ENCODE measurements around the gene EHBP1.

The EHBP1 gene

DNA sequence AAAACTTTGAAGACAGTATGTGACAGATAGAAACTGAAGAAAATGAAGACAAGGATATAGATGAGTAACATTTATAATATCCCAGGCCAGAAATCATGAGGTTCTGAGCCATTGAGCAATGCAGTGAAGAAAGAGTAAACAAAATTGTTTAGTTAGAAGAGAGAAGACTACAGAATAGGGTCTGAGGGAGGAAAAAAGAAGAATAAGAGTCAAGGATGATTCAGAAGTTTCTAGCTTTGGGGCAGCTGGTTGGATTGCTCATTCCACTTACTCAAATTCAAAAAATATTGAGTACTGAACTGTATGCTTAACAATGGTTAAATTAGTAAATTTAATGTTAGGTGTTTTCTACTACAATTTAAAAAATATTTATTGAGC is 190.1 kb downstream of the EHBP1 start:
- no peak for DNase-seq

DNA sequence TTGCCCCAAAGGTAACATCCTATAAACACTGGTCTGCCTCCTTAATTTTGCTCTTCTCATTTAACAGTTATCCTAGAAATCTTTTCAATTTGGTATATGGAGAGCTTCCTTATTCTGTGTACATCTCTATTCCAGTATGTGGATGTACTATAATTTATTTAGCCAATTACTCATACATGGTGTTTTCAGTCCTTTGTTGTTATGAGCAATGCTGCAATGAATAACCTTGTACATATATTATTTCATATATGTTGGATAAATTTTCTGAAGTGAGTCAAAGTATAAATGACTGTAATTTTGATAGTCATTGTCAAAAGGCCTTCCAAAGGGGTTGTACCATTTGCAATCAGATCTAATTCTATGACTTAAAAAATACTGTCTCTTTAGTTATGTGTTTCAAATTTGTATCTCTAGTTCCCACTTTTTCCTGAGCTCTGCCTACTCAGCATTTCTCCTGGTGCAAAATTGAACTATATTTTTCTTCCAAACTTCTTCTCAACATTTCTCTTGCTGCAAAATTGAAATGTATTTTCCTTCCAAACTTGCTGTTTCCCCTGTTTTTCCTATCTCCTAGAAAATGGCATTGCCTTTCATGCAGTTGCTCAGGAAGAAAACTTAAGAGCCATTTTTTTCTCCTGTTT is 191.8 kb downstream of the EHBP1 start:
- no peak for DNase-seq

DNA sequence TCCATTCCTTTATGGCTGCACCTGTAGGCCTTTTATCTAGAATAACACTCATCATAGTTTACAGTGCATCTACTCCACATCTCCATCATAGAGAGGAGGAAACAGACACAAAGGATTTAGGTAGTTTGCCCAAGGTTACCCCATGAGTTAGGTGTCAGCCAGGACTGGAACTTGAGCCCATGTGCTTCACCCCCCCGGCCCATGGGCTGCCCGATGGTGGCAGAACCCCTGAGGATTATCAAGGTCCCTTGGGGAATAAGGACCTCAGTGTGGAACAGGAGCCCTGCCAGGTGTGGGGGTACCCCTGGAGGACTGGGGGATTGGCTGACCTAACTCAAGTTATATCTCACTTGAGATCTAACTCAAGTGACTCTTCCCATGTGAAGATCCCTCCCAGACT is 198.8 kb downstream of the EHBP1 start:
- DNase-seq = no peak

DNA sequence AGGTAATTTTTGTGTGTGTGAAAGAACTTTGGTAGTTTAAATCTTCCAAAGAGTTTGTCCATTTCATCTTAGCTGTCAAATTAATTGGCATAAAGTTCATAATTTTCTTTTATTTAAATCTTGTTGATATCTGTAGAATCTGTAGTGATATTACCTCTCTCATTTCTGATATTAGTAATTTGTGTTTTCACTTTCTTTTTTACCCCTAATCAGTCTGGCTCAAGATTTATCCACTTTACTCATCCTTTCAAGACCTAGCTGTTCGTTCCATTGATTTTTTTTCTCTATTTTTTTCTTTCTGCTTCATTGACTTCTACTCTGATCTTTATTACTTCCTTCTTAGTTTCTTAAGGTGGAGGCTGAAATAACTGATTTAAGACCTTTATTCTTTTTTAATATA is 202.6 kb downstream of the EHBP1 start:
- no peak for DNase-seq

DNA sequence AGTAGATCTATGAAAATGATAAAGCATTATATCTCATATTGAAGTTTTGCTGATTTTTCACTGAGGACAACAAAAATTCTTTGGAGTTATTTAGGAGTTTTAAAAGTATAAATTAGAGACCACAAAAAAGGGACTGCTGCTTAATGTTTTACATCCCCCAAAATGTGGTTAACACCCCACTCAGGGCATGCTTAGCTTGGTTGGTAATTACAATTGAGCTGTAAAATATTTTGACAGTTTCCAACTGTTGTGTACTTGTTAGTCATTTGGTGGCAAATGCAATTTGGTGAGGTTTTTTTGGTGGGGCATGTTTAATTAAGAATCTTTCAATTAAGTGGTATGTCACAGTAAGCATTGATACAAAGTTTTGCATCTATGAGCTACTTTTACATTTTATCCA is 207.8 kb downstream of the EHBP1 start:
- DNase-seq = no peak

DNA sequence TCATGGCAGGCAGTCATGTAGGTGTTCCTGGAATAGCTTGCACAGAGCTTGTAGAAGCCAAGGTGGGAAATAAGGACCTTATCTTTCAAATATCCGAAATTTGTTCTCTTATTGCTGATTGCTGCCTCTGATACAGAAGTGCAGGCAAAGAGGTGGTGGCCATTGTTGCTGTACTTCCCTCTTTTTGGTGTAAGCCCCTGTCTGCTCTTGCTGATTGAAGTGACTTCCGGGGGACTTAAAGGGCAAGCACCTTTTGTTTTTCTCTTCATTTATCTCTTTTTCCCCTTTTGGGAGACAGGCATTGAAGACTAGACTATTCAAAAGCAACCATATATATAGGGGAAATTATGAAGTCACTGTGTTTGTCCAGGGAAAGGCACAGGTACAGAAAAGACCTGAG is 213.5 kb downstream of the EHBP1 start:
- DNase-seq = no peak

DNA sequence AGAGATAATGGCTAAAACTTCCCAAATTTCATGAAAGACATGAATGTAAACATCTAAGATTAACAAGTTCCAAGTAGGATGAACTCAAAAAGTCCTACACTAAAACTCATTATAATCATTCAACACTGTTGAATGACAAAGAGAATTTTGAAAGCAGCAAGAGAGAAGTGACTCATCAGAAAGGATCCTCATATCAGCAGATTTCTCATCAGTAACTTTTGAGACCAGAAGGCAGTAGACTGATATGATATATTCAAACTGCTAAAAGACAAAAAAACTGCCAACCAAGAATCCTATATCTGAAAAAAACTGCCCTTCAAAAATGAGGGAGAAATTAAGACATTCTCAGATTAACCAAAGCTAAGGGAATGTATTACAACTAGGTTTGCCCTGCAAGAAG is 214.6 kb downstream of the EHBP1 start:
- DNase-seq = no peak

DNA sequence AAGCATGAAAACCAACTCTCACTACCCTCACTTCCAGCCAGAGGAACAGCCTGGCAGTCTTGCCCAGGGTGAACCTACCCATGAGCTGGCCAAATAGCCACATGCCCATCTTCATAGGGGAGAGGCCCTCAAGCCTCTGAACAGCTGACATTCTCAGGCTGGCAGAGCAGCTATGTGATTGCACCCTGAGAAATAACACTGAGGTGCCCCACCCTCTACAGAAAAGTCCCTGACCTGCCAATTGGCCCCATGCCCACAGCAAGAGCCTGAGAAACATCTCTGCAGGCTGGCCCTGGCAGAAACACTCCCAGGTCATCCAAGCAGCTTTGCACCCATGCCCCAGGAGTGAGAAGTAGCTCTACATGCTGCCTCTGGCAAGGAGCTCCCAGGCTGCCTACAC is 217.7 kb downstream of the EHBP1 start:
- DNase-seq = no peak

DNA sequence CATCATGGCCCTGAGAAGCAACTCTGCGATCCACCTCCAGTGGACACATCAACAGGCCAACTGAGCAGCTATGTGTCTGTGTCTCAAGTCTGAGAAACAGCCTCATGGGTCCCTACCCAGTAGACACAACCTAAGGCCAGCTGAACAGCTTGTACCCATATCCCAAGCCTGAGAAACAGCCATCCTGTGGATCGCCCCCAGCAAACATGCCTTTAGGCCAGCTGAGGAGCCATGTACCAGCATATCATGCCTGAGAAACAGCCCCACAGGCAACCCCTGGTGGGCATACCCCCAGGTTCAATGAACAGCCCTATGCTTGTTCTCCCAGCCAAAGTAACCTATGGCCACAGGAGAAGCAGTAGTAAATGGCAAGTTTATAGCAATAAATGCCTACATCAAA is 218.4 kb downstream of the EHBP1 start:
- no peak for DNase-seq

DNA sequence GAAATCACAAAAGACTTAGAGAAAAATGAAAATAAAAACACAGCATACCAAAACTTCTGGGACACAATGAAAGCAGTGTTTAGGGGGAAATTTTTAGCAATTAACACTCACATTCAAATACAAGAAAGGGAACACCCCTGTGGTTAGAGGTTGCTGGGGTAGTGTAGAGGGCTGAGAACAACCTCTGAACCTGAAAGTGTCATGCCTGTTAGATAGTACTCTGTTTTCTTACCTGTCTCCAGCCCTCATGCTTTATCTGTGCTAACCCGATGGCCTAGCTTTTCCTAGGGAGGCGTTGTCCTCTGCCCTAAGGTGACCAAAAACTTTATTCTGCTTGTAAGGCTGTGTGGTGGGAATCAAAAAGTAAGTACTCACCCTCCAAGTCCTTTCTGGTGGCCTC is 222.5 kb downstream of the EHBP1 start:
- DNase-seq = no peak

DNA sequence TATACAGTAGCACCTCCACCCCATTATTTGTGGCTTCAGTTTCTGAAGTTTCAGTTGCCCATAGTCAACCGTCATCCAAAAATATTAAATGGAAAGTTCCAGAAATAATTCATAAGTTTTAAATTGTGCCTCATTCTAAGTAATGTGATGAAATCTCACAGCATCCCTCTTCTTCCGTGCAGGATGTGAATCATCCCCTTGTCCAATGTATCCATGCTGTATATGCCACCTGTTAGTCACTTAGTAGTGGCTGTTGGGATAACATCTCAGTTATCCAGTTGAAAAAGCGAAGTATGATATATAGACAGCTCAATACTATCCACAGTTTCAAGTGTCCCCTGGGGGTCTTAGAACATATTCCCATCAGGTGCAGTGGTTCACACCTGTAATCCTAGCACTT is 226.0 kb downstream of the EHBP1 start:
- DNase-seq = no peak

DNA sequence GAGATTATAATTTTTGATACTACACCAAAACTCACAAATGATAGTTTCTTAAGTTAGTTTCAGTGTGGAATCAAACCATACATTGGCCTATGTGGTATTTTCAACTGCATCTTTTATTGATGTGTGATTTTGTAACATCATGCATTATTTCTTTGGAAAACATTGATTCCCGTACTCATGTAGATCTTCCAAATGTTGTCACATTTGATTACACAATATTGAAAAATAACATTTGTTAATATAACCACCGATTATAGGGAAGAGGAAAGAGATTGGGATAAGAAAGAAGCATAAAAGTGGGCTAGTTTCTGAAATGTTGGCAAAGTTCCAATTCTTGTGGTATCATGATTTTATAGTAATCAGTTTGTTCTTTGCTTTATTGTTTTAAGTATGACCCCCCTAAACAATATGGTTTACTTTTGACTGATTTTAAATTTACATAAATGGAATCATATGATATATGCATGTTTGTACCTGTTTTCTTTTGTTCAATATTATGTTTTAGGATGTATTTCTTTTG is 227.9 kb downstream of the EHBP1 start:
- no peak for DNase-seq

DNA sequence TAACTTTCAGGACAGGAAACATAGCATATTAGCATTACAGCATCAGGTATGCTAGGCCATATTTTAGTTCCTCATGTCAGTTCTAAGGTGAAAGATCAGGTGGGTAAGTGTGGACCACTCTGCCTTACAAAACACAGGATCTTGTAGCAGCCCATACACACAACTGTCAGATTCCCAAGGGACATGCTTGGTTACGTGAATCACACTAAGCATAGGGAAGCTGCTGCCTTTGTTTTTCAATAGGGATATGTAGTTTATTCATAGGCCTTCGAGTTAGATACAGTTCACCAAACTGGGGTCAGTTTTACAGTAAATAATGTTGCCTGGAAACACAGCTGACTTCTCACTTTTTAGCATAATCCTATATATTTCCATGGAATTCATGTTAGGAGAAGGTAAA is 229.0 kb downstream of the EHBP1 start:
- no peak for DNase-seq

DNA sequence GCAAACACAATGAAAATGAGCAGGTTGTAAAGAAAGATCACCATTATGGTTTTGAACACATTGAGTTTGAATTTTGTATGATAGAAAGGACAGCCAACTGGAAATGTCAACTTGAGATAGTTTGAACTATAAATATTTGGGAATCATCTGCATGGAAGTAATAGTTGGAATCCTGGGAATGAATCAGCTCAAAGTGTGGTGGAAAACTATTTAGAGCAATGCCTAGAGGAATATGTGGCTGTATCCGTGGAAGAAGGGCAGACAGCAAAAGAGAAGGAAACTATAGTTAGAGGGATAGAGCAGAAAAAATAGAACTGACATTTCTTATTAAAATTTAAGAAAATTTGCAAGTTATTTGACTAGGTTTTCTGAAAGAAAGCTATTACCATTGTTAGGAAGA is 232.6 kb downstream of the EHBP1 start:
- DNase-seq = no peak

DNA sequence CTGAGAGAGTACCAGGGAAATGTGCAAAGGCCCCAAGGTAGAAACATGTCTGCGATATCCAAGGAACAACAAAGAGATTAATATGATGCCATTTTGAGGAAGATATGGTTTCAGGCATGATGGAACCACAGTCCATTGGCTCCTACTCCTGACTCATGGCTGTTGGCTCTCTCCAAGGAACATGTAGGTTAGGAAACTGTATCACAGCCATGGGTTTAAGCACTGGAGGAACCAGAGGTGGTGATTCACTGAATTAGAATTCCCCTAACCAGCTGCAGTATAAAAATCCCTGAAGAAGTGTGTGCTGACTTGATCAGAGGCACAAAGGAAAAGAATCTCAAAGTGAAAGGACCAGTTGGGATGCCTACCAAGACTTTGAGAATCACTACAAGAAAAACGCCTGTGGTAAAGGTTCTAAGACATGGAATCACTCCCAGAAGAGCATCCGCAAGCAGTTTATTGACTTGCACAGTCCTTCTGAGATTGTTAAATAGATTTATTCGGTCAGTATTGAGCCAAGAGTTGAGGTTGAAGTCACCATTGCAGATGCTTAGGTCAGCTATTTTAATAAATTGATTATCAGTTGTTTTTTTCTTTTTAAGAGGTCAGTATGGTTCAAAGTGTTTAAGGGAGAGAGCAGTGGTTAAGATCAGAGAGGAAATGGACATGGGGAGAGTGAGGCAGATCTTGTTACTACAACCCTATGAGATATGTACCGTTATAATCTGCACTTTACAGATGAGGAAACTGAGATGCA is 234.4 kb downstream of the EHBP1 start:
- no peak for DNase-seq

DNA sequence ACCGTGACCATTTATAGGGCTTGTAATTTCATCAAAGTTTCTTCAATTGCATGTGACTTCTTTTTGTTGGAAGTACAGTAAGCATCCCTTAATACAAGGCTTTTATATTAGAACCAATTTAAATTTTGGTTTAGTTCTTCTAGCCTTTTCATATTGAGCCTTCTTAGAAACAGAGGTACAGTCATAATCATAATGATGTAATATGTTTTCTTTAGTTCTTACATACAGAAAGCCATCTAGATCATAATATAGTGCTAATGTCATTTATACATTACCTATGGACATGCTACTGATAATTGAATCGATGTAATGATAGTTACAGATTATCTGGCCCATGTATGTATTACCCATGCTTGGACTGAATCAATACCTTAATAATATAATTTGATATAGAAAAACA is 235.2 kb downstream of the EHBP1 start:
- no peak for DNase-seq

DNA sequence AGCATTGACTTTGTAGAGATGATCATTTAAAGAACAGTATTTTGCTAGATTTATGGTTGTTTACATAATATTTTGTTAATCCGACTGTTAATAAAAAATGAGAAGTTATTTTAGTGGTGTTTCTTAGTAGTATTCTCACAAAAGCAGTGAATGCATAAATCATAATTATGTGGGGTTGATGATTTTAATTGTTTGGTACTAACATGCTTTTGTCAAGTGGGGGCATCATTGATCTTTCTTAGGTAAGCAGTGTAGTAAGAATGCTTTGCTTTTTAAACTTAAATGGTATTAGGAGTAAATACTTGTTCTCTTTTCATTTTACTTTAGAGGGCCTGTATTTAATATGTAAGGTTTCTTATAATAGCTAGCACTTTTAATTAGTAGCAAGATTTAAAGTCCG is 235.9 kb downstream of the EHBP1 start:
- DNase-seq = no peak

DNA sequence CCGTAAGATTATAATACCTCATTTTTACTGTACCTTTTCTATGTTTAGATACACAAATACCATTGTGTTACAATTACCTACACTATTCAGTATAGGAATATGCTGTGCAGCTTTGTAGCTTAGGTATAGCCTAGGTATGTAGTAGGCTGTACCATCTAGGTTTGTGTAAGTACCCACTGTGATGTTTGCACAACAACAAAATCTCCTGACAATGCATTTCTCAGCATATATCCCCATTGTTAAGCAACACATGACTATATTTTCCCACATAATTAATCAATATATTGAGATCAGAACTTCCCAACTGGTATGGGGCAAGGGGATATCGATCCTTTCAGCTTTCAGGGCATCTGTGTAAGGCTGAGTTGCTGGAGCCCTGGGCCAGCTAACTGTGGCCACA is 238.8 kb downstream of the EHBP1 start:
- DNase-seq = no peak

DNA sequence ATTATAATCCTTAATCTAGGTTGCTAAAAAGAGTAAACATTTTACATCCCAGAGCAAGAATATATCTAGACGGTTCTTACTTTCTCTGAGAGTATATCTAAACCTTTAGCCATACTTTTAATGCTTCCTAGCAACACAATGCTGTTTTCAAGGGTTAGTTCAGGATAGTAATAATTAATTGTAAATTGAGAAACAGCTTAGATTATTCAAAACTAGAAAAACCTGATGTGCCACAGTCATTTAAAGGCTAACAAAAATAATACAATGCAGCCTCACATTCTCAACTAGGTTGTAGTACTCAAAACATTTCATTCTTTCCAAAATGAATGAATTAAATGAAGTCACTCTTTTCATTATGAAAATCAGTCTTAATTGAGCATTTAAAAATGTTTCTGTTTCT is 241.9 kb downstream of the EHBP1 start:
- DNase-seq = no peak

DNA sequence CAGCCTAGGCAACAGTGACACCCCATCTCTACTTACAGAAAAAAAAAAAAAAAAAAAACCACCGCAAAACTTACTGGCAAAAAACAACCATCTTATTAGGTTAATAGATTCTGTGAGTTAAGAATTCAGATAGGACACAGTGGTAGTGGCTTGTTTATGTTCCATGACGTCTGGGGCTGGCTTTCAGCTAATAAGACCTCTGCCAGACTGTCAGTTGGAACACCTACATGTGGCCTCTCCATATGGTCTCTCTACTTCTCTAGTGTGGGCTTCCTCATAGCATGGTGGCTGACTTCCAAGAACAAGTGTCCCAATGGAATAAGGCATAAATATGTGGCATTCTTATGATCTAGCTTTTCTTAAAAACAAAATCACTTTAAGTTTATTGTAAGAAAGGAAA is 251.1 kb downstream of the EHBP1 start:
- no peak for DNase-seq

DNA sequence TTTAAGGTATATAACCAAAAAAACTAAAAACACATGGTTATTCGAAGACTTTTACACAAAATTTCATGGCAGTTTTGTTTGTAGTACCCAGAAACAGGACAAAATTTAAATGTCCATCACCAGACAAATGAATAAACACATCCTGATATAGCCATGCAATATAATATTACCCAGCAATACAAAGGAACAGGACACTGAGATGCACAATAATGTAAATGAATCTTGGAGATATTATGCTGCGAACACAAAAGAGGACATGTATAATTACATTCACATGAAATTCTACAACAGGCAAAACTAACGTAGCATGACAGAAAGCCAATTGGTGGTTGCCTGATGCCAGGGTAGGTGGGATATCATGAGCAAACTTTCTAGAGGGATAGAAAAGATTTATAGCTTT is 252.7 kb downstream of the EHBP1 start:
- DNase-seq = no peak

DNA sequence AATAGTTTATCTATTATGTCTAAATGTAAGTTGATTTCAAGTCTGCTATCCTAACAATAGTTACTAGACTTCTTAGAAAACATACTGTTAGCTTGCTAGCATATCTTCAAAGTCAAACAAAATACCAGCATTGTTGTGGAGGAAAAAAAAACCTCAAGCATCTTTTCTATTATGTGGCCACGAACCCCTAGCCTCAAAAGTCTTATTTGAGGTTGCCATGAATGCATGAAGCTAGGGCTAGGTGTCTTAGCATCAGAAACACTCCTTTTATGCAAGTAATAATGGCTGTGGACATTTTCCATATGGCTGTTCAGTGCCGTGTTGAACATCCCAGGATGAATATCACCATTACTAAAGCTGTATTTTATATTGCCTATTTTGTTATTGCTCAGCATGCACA is 258.5 kb downstream of the EHBP1 start:
- DNase-seq = no peak

DNA sequence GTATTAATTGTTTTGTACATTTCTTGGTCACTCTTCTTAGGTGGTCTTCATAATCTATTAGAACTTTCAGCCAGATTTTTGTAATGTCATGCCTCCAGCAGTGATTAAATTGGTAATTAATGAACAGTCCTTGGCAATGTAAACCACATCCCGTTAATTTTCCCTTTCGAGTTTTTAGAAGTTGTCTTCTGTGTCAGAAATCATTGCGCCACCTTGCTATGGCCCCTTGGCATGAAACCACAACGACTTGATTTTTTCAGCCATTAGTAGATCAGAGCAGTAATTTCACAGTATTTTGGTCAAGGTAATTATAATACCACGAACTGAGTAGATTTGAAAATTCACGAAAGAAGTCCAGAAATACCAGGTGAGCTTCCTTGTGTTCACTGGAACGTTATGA is 259.2 kb downstream of the EHBP1 start:
- no peak for DNase-seq

DNA sequence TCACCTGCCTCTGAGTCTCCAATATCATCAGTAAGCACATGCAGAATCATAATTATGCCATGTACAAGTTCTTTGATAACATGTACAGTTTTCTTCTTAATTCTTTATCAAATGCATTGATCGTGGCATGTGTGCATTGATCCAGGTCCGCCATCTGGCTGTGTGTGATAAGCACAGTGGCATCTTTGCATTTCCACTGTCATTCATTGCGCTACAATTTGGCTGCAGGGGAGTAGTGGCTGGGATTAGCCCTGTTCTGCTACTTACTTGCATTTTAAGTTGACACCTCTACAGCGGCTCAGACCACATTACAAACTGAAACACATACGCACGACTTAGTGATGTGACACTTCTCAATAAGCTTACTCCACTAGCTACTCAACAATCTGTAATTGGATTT is 261.5 kb downstream of the EHBP1 start:
- no peak for DNase-seq

DNA sequence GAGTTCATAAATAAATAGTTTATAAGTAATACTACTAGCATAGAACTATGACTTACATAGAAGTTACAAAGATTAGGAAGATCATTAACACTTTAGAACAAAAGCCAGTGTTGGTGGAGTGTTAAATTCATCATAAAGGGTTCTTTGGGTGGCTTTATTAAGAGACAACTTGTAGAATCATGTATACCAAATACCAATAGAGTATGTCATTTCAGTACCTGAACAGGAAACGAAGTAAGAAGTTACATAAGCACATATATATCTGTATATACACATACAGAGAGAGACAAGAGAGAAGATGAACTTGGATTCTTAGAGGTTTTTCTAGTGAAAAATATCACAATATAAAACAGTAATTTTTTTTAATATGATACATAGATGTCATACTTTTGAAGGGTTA is 262.7 kb downstream of the EHBP1 start:
- no peak for DNase-seq

All from GOT3 (cell line).